ENCODE data around the gene DHX29. TPM values are rescaled to one million over a fixed set of nuclear protein-coding genes. Genes with fewer than 3 reads are reported as not detected.

DHX29 gene
- total RNA-seq, 4 donors from 2014 or later: 33.1 to 44.6 (median 41.0) TPM

GRCh38 chr5:55223812-55224240 lies 83.7 kb downstream of the DHX29 start:
- no peak for DNase-seq
- intact Hi-C loops (cut with DNase I; ENCODE audit: low total_unique reads): no loop called here
- no peak for TF ChIP-seq POLR2A (IDR thresholded peaks at IDR 0.05)
- no peak for TF ChIP-seq CTCF (IDR thresholded peaks at IDR 0.05 in 4 of 5, conservative IDR thresholded peaks at IDR 0.05 in 1 of 5)
- H3K36me3 ChIP-seq: no peaks in the 10 kb centered on the region
- H3K27ac ChIP-seq: no peak overlapping the region
- in situ Hi-C loops (cut with MboI; ENCODE audit: low sequenced_read_pairs in 4 of 4): no loop called here
- peaks cover 90 to 96% (median 92%) of the 10 kb centered on the region in 3 donors for H3K27me3 ChIP-seq
- H3K4me1 ChIP-seq: peaks cover 0 to 23% of the 10 kb centered on the region in 2 donors
- no peak for ATAC-seq
- peak overlapping the region in 1 of 4 donors; percentile 2 for H3K4me3 ChIP-seq
- H3K9me3 ChIP-seq: no peaks in the 10 kb centered on the region

GRCh38 chr5:55222985-55223811 lies 84.3 kb downstream of the DHX29 start:
- TF ChIP-seq POLR2A (IDR thresholded peaks at IDR 0.05) (no peak), CTCF (IDR thresholded peaks at IDR 0.05 in 4 of 5, conservative IDR thresholded peaks at IDR 0.05 in 1 of 5) (no peak)
- Histone ChIP-seq H3K27ac (no peak overlapping the region), H3K4me3 (peak overlapping the region in 1 of 4 donors; percentile 2), H3K9me3 (no peaks in the 10 kb centered on the region), H3K36me3 (no peaks in the 10 kb centered on the region), H3K4me1 (peaks cover 0 to 23% of the 10 kb centered on the region in 2 donors), H3K27me3 (peaks cover 85 to 95% (median 86%) of the 10 kb centered on the region in 3 donors)
- intact Hi-C loops (cut with DNase I; ENCODE audit: low total_unique reads): no loop called here
- DNase-seq: no peak
- ATAC-seq: no peak
- in situ Hi-C loops (cut with MboI; ENCODE audit: low sequenced_read_pairs in 4 of 4): no loop called here

GRCh38 chr5:55222092-55222984 lies 85.2 kb downstream of the DHX29 start:
- no peak for TF ChIP-seq POLR2A (IDR thresholded peaks at IDR 0.05)
- no peak for TF ChIP-seq CTCF (IDR thresholded peaks at IDR 0.05 in 4 of 5, conservative IDR thresholded peaks at IDR 0.05 in 1 of 5)
- peaks cover 0 to 16% of the 10 kb centered on the region in 2 donors for H3K4me1 ChIP-seq
- H3K27ac ChIP-seq: no peak overlapping the region
- DNase-seq (no peak), ATAC-seq (no peak)
- no peaks in the 10 kb centered on the region for H3K9me3 ChIP-seq
- peak overlapping the region in 1 of 4 donors; percentile 2 for H3K4me3 ChIP-seq
- H3K36me3 ChIP-seq: no peaks in the 10 kb centered on the region
- intact Hi-C loops (cut with DNase I; ENCODE audit: low total_unique reads) (no loop called here), in situ Hi-C loops (cut with MboI; ENCODE audit: low sequenced_read_pairs in 4 of 4) (no loop called here)
- peaks cover 77 to 86% (median 80%) of the 10 kb centered on the region in 3 donors for H3K27me3 ChIP-seq

- DNase-seq (no peak), ATAC-seq (no peak)
- no peak overlapping the region for H3K27ac ChIP-seq
- in situ Hi-C loops (cut with MboI; ENCODE audit: low sequenced_read_pairs in 4 of 4): no loop called here
- TF ChIP-seq CTCF (IDR thresholded peaks at IDR 0.05 in 4 of 5, conservative IDR thresholded peaks at IDR 0.05 in 1 of 5): no peak
- TF ChIP-seq POLR2A (IDR thresholded peaks at IDR 0.05): no peak
- intact Hi-C loops (cut with DNase I; ENCODE audit: low total_unique reads): no loop called here
- H3K36me3 ChIP-seq: no peaks in the 10 kb centered on the region
- H3K4me1 ChIP-seq: peaks cover 0 to 6% of the 10 kb centered on the region in 2 donors
- H3K4me3 ChIP-seq: peak overlapping the region; percentile 5 to 49 (median 24)
- peaks cover 61 to 69% (median 63%) of the 10 kb centered on the region in 3 donors for H3K27me3 ChIP-seq
- no peaks in the 10 kb centered on the region for H3K9me3 ChIP-seq
Measured at GRCh38 chr5:55220433-55221185, 86.9 kb downstream of the DHX29 start.
